NT2/D1 (cell line): Measurements from ENCODE around the gene SLCO2B1.

ENCODE experiments used
- SUZ12 ChIP-seq: IDR thresholded peaks from 2 replicates; pipeline ENCODE4 v1.6.1; 2011; ENCODE audit not compliant: insufficient read length, insufficient read depth; ENCODE audit errors: extremely low read depth
- YY1 ChIP-seq: IDR thresholded peaks from 2 replicates; pipeline ENCODE4 v1.6.1; 2011; ENCODE audit not compliant: insufficient read length, insufficient read depth
- ZNF274 ChIP-seq: IDR thresholded peaks from 2 replicates; pipeline ENCODE4 v1.6.1; 2011; ENCODE audit warnings: mild to moderate bottlenecking, low read depth, low read length

DNA sequence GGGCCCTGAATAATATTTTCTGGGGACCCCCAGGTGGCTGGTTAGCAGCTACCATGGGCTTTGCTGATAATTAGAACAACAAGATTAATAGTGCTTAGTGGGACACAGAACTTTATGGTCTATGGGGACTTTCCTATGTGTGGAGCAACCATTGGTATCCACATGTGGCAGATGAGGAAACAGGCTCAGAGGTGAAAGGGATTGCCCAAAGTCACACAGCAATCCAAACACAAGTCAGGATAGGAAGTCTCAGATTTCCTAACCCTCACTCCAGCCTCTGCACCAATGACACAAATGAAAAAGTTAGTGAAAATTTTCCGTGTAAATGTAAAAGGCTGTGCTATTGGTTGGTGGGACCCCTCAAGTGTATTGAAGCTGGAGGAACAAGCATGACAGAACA lies 15.3 kb upstream of the SLCO2B1 start:
- no peak for TF ChIP-seq SUZ12
- no peak for TF ChIP-seq YY1
- TF ChIP-seq ZNF274 = no peak
